ENCODE measurements around the gene ZBTB42. TPM values are rescaled to one million over a fixed set of nuclear protein-coding genes. Genes with fewer than 3 reads are reported as not detected.

ZBTB42 gene
- total RNA-seq, 2 experiments from 2014 or later: 3.0 TPM

- ChIA-PET CTCF (interaction anchor here (1.2 to 3.4 kb wide), 2 partner anchors 20 to 37 kb away, joined by 3 to 12 read pairs; no protein-coding TSS in a partner anchor), POLR2A (interaction anchor here (0.5 kb wide), 1 partner anchor 553 kb away, joined by 3 read pairs; no protein-coding TSS in a partner anchor)
Measured at GRCh38 chr14:104788873-104789663, 11.8 kb upstream of the ZBTB42 start.

- POLR2A ChIA-PET: no interaction called here
- CTCF ChIA-PET: interaction anchor here (1.2 to 3.4 kb wide), 4 partner anchors 11 to 36 kb away, joined by 3 to 12 read pairs (median 6); no protein-coding TSS in a partner anchor
Measured at GRCh38 chr14:104789752-104790743, 10.9 kb upstream of the ZBTB42 start.

GRCh38 chr14:104791425-104791824 is 9.5 kb upstream of the ZBTB42 start:
- ChIA-PET POLR2A (no interaction called here), CTCF (interaction anchor here (1.3 to 3.4 kb wide), 4 partner anchors 10 to 23 kb away, joined by 3 to 12 read pairs (median 6); partner anchors contain the start of gene ZBTB42)

GRCh38 chr14:104792101-104792884 is 8.6 kb upstream of the ZBTB42 start:
- CTCF ChIA-PET: interaction anchor here (1.3 to 2.0 kb wide), 2 partner anchors 9 to 21 kb away, joined by 4 to 8 read pairs; partner anchors contain the start of gene ZBTB42
- POLR2A ChIA-PET: no interaction called here

GRCh38 chr14:104792945-104793702 is 7.8 kb upstream of the ZBTB42 start:
- CTCF ChIA-PET: interaction anchor here (2.2 kb wide), 1 partner anchor 24 kb away, joined by 18 read pairs; no protein-coding TSS in a partner anchor
- POLR2A ChIA-PET: no interaction called here

GRCh38 chr14:104793703-104793959 is 7.3 kb upstream of the ZBTB42 start:
- ChIA-PET POLR2A (no interaction called here), CTCF (interaction anchor here (2.2 kb wide), 1 partner anchor 25 kb away, joined by 18 read pairs; no protein-coding TSS in a partner anchor)

- CTCF ChIA-PET: interaction anchor here (1.0 to 2.2 kb wide), 3 partner anchors 25 to 42 kb away, joined by 3 to 18 read pairs (median 8); no protein-coding TSS in a partner anchor
- POLR2A ChIA-PET: interaction anchor here (0.5 kb wide), 2 partner anchors 18 to 366 kb away, joined by 6 to 7 read pairs; no protein-coding TSS in a partner anchor
Measured at GRCh38 chr14:104794099-104794498, 6.8 kb upstream of the ZBTB42 start.

GRCh38 chr14:104794631-104794992 is 6.3 kb upstream of the ZBTB42 start:
- ChIA-PET CTCF (interaction anchor here (1.0 to 2.2 kb wide), 3 partner anchors 26 to 42 kb away, joined by 3 to 18 read pairs (median 8); no protein-coding TSS in a partner anchor), POLR2A (no interaction called here)

GRCh38 chr14:104794993-104795780 is 5.7 kb upstream of the ZBTB42 start, which contains the start of gene AKT1:
Gene AKT1, minus strand, starts transcription at chr14:104795748. Its CDS starts 3,105 bp downstream, at chr14:104792643.
- ChIA-PET POLR2A (interaction anchor here (1.4 kb wide), 1 partner anchor 43 kb away, joined by 6 read pairs; the partner anchor contains the start of gene SIVA1), CTCF (interaction anchor here (1.0 to 2.2 kb wide), 4 partner anchors 26 to 43 kb away, joined by 3 to 18 read pairs (median 6); partner anchors contain the start of gene SIVA1)

- ChIA-PET CTCF (interaction anchor here (0.6 to 1.0 kb wide), 2 partner anchors 27 to 43 kb away, joined by 3 read pairs; partner anchors contain the start of gene SIVA1), POLR2A (interaction anchor here (0.6 to 1.4 kb wide), 2 partner anchors 30 to 44 kb away, joined by 5 to 6 read pairs; partner anchors contain the start of gene SIVA1)
Measured at GRCh38 chr14:104795781-104796686, 4.9 kb upstream of the ZBTB42 start.

- POLR2A ChIA-PET: interaction anchor here (1.4 kb wide), 1 partner anchor 44 kb away, joined by 6 read pairs; the partner anchor contains the start of gene SIVA1
- CTCF ChIA-PET: no interaction called here
Measured at GRCh38 chr14:104796687-104797081, 4.2 kb upstream of the ZBTB42 start.

GRCh38 chr14:104797115-104798044 is 3.5 kb upstream of the ZBTB42 start:
- CTCF ChIA-PET: interaction anchor here (1.9 kb wide), 1 partner anchor 29 kb away, joined by 6 read pairs; no protein-coding TSS in a partner anchor
- POLR2A ChIA-PET: no interaction called here

GRCh38 chr14:104798300-104799243 is 2.3 kb upstream of the ZBTB42 start:
- POLR2A ChIA-PET: no interaction called here
- CTCF ChIA-PET: interaction anchor here (1.9 kb wide), 1 partner anchor 30 kb away, joined by 6 read pairs; no protein-coding TSS in a partner anchor
